Ectodermal cell (in vitro differentiated cells): ENCODE data around the gene CLEC4F.

Experiments used
- H3K27ac ChIP-seq: 2 replicates; pipeline ENCODE4 v1.7.0; 2013; ENCODE audit warnings: mild to moderate bottlenecking, low read depth, low read length; ENCODE audit not compliant: insufficient read depth, poor library complexity, severe bottlenecking
- H3K27me3 ChIP-seq: 2 replicates; pipeline ENCODE4 v1.7.0; 2013; ENCODE audit warnings: mild to moderate bottlenecking, low read length; ENCODE audit not compliant: insufficient read depth, control insufficient read depth, poor library complexity, severe bottlenecking
- H3K36me3 ChIP-seq: one replicate; pipeline ENCODE4 v1.7.0; 2013; ENCODE audit warnings: low read length; ENCODE audit not compliant: control insufficient read depth, insufficient read depth
- H3K4me1 ChIP-seq: one replicate; pipeline ENCODE4 v1.7.0; 2013; ENCODE audit warnings: low read length; ENCODE audit not compliant: control insufficient read depth, insufficient read depth
- H3K4me3 ChIP-seq: 2 replicates; pipeline ENCODE4 v1.7.0; 2013; ENCODE audit warnings: low read depth, low read length, control low read depth; ENCODE audit not compliant: insufficient read depth
- H3K9me3 ChIP-seq: 2 replicates; pipeline ENCODE4 v1.7.0; 2013; ENCODE audit warnings: mild to moderate bottlenecking, low read length, moderate library complexity; ENCODE audit not compliant: control insufficient read depth
- WGBS, 2 experiments: methylation state at CpG; one replicate each; pipeline ENCODE4 v1.1.7; 2013; ENCODE audit warnings: missing lambda C conversion rate in 2 of 2; 5-methylcytosine and 5-hydroxymethylcytosine counted together

CLEC4F gene

DNA sequence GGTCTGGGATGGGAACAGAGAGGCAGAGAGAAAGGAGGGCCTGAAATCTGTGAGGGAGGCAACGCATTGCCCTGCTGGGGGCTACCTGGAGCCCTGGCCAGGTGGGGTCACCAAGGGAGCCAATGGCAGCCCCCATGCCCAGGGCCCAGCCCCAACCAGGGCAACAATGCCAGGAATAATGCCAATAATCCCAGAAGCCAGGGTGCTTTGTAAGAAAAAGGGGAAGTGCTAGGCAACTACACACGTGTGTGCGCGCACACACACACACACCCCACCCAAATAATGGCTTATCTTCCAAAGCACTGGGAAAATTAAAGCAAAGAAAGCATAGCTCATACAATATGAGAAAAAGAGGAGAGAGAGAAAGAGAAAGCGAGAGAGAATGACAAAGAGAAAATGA lies 7.0 kb upstream of the CLEC4F start:
- WGBS, 2 experiments, result 83 to 95% methylated on average over 2 of the region's 5 CpGs
- no peak overlapping the region for H3K4me3 ChIP-seq
- H3K9me3 ChIP-seq, result no peaks in the 10 kb centered on the region
- H3K4me1 ChIP-seq, result no peaks in the 10 kb centered on the region
- H3K36me3 ChIP-seq, result no peaks in the 10 kb centered on the region
- no peaks in the 10 kb centered on the region for H3K27me3 ChIP-seq
- H3K27ac ChIP-seq, result no peak overlapping the region

GRCh38 chr2:70826696-70827350 lies 6.4 kb upstream of the CLEC4F start:
- Histone ChIP-seq H3K27me3 (no peaks in the 10 kb centered on the region), H3K36me3 (no peaks in the 10 kb centered on the region), H3K4me3 (no peak overlapping the region), H3K4me1 (no peaks in the 10 kb centered on the region), H3K27ac (no peak overlapping the region), H3K9me3 (no peaks in the 10 kb centered on the region)
- 90 to 94% methylated on average over 4 of the region's 4 CpGs for WGBS, 2 experiments

- Histone ChIP-seq H3K36me3 (no peaks in the 10 kb centered on the region), H3K9me3 (no peaks in the 10 kb centered on the region), H3K4me1 (no peaks in the 10 kb centered on the region), H3K27ac (no peak overlapping the region), H3K27me3 (no peaks in the 10 kb centered on the region), H3K4me3 (no peak overlapping the region)
- WGBS, 2 experiments, result 73 to 74% methylated on average over 5 of the region's 5 CpGs
Measured at GRCh38 chr2:70823249-70823648, 2.9 kb upstream of the CLEC4F start.

- Histone ChIP-seq H3K27ac (no peak overlapping the region), H3K4me3 (no peak overlapping the region), H3K4me1 (no peaks in the 10 kb centered on the region), H3K27me3 (no peaks in the 10 kb centered on the region), H3K9me3 (no peaks in the 10 kb centered on the region), H3K36me3 (no peaks in the 10 kb centered on the region)
- WGBS, 2 experiments, result 50 to 54% methylated on average over 8 of the region's 8 CpGs
Measured at GRCh38 chr2:70822843-70823242, 2.4 kb upstream of the CLEC4F start.

GRCh38 chr2:70817284-70817954 lies 3.0 kb downstream of the CLEC4F start:
- no peaks in the 10 kb centered on the region for H3K4me1 ChIP-seq
- no peak overlapping the region for H3K4me3 ChIP-seq
- 89 to 95% methylated on average over 3 of the region's 3 CpGs for WGBS, 2 experiments
- no peak overlapping the region for H3K27ac ChIP-seq
- no peaks in the 10 kb centered on the region for H3K27me3 ChIP-seq
- H3K9me3 ChIP-seq, result no peaks in the 10 kb centered on the region
- H3K36me3 ChIP-seq, result no peaks in the 10 kb centered on the region

DNA sequence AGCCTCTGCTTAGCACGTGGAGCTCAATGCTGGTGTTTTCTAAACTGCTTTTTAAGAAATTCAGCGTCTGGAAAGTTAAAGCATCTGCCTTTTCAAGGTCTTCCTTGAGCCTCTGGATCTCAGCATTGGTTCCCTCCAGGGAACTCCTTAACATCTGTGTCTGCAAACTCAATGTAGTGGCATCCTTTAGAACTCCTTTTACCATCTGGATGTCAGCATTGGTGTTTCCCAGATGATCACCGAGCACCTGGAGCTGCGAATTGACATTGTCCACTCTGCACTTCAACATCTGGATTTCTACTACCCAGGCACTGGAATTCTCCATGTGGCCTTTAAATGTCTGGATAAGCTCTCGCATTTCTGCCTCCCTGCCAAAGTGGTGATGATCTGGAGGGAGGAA lies 3.7 kb downstream of the CLEC4F start:
- 92 to 94% methylated on average over 5 of the region's 5 CpGs for WGBS, 2 experiments
- H3K4me1 ChIP-seq, result no peaks in the 10 kb centered on the region

DNA sequence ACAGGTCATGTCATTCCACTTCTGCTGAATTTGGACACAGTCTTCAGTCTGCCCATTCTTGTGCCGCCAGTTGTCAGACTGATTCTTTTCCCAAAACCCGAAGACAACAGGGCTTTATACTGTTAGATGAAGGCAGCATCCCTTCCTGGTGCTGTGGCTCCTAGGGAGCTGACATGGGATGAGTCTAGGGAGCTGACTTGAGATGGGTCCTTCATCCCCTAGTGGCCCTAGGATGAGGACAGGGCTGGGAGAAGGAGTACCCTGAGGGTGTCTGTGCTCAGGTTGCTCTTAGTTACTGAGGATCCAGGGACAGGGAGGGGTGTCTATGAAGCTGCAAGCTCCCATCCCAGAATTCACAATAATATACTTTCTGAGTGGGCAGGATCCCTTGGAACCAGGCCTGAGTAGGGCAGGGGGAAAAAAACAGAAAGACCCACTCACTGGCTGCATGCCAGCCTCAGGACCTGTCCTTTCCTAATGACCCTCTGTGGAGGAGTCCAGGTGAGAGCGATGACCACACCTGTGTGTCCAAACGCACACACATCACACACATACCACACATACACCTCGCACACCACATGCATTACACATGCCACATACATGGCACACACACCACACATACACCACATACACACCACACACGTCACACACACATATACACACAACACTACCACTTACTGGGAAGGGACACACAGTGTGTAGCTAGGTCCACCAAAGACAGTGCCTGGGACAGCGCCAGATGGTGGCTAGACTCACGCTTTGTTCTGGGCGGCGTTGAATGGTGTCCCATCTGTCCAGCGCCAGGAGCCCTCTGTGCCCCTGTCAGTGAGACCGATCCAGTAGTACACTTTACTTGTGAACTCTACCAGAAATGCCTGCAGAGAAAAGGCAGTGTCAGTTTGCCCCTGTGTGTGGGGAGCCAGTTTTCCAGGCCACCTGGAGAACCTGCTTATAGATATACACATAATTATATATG lies 11.1 kb downstream of the CLEC4F start:
- Histone ChIP-seq H3K4me3 (no peak overlapping the region), H3K36me3 (no peaks in the 10 kb centered on the region), H3K9me3 (no peaks in the 10 kb centered on the region), H3K27me3 (no peaks in the 10 kb centered on the region), H3K4me1 (no peaks in the 10 kb centered on the region), H3K27ac (no peak overlapping the region)
- 92 to 95% methylated on average over 12 of the region's 12 CpGs for WGBS, 2 experiments

More for the DNA sequence above, 3.7 kb downstream of the CLEC4F start:
- H3K4me3 ChIP-seq, result no peak overlapping the region
- H3K27me3 ChIP-seq, result no peaks in the 10 kb centered on the region
- no peaks in the 10 kb centered on the region for H3K36me3 ChIP-seq
- H3K9me3 ChIP-seq, result no peaks in the 10 kb centered on the region
- no peak overlapping the region for H3K27ac ChIP-seq

GRCh38 chr2:70807828-70808118 lies 12.6 kb downstream of the CLEC4F start:
- no peaks in the 10 kb centered on the region for H3K27me3 ChIP-seq
- H3K4me1 ChIP-seq, result no peaks in the 10 kb centered on the region
- no peak overlapping the region for H3K4me3 ChIP-seq
- H3K27ac ChIP-seq, result no peak overlapping the region
- no peaks in the 10 kb centered on the region for H3K36me3 ChIP-seq
- H3K9me3 ChIP-seq, result no peaks in the 10 kb centered on the region
- WGBS, 2 experiments, result 97 to 98% methylated on average over 4 of the region's 4 CpGs

DNA sequence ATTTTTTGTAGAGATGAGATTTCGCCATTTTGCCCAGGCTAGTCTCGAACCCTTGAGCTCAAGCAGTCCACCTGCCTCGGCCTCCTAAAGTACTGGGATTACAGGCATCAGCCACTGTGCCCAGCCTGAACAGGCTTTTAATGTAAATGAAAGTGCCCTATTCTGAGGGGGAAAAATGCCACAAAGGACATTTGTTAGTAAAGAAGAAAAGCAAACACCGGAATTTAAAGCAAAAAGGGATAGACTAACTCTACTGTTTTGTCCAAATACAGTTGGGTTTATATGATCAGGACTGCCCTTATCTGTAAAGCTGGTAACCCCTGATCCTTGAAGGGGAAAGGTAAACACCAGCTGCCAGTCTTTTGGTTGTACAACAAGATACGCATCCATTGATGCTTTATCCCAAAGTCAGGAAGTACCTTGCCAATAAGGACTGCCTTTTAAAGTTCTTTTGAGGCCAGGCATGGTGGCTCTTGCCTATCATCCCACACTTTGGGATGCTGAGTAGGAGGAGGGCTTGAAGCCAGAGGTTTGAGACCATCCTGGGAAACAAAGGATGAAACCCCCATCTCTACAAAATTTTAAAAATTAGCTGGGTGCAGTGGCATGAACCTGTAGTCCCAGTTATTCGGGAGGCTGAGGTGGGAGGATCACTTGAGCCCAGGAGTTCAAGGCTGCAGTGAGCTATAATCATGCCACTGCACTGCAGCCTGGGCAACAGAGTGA lies 13.1 kb downstream of the CLEC4F start:
- Histone ChIP-seq H3K4me3 (no peak overlapping the region), H3K27ac (no peak overlapping the region), H3K27me3 (no peaks in the 10 kb centered on the region), H3K4me1 (no peaks in the 10 kb centered on the region), H3K36me3 (no peaks in the 10 kb centered on the region), H3K9me3 (no peaks in the 10 kb centered on the region)
- WGBS, 2 experiments, result 94 to 95% methylated on average over 6 of the region's 6 CpGs

- H3K9me3 ChIP-seq, result no peaks in the 10 kb centered on the region
- WGBS, 2 experiments, result 87 to 92% methylated on average over 6 of the region's 6 CpGs
- H3K27me3 ChIP-seq, result no peaks in the 10 kb centered on the region
- H3K4me1 ChIP-seq, result no peaks in the 10 kb centered on the region
- H3K36me3 ChIP-seq, result no peaks in the 10 kb centered on the region
- no peak overlapping the region for H3K27ac ChIP-seq
- no peak overlapping the region for H3K4me3 ChIP-seq
Measured at GRCh38 chr2:70806620-70807019, 13.8 kb downstream of the CLEC4F start.
